Measurements from ENCODE around the gene TRPM4.
A peak's percentile ranks its signal among the peaks of the same experiment; 100 is the strongest.
"Not testable (repeated sequence)": the region's sequence is repeated elsewhere in the genome, so short reads cannot be mapped to it uniquely, and the experiment has no call there.

The TRPM4 gene

DNA sequence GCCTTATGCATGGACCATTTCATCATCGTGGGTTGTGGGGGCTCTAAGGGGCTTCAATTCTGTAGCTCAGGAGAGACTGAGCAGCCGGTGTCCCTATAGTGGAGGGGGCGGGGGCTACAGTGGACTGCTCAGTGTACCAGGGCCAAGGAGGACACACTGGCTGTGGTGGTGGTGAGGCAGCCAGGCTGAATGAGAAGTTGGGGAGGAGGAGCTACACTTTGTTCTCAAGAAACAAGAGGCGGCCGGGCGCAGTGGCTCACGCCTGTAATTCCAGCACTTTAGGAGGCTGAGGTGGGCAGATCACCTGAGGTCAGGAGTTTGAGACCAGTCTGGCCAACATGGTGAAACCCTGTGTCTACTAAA, 11.2 kb upstream of the TRPM4 start:
- not testable (repeated sequence) for H3K4me1 ChIP-seq (ENCODE audit: insufficient read depth, low read length); H3K36me3 ChIP-seq (ENCODE audit: insufficient read depth, low read depth, low read length); H3K9me3 ChIP-seq (ENCODE audit: insufficient read depth, low read depth, low read length); H3K27me3 ChIP-seq (ENCODE audit: insufficient read depth, low read length)
- peak overlapping the region; percentile 65; the same call in 1 of the 2 replicates for H3K9ac ChIP-seq (ENCODE audit: low read depth, low read length)
- peak overlapping the region; percentile 18 for H3K27ac ChIP-seq (ENCODE audit: low read length)
- H3K4me3 ChIP-seq (ENCODE audit: low read length), result peak overlapping the region; percentile 73

DNA sequence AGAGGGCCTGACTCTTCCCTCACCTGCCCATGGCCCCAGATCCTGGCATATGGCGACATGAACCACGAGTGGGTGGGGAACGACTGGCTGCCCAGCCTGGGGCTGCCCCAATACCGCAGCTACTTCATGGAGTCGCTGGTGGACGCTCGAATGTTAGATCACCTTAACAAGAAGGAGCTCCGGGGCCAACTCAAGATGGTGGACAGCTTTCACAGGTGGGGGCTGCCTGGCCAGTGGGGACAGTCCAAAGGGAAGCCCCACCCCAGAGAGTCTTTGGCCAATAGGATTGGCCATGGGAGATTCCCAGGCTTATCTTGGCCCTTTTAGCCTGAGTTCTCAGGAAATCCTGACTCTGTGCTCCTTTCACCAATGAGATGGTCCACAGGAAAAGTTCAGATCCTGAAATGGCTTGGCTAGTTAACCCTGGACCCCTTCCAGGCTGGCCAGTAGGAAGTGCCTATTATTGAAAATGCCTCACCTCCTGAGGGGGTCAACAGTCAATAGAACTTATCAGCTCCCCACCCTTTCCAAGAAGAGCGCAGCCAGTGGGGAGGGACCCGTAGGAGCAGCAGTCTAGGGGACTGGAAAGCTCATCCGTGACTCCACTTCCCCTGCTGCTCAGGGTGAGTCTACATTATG, 9.4 kb upstream of the TRPM4 start:
- H3K27ac ChIP-seq (ENCODE audit: low read length), result peak overlapping the region; percentile 77
- peak overlapping the region; percentile 95 for H3K4me3 ChIP-seq (ENCODE audit: low read length)
- H3K27me3 ChIP-seq (ENCODE audit: insufficient read depth, low read length), result peaks cover 12% of the 10 kb centered on the region
- H3K9ac ChIP-seq (ENCODE audit: low read depth, low read length), result peak overlapping the region; percentile 85; the same call in 1 of the 2 replicates
- peaks cover 4% of the 10 kb centered on the region for H3K4me1 ChIP-seq (ENCODE audit: insufficient read depth, low read length)
- H3K36me3 ChIP-seq (ENCODE audit: insufficient read depth, low read depth, low read length), result no peaks in the 10 kb centered on the region
- H3K9me3 ChIP-seq (ENCODE audit: insufficient read depth, low read depth, low read length), result no peaks in the 10 kb centered on the region

DNA sequence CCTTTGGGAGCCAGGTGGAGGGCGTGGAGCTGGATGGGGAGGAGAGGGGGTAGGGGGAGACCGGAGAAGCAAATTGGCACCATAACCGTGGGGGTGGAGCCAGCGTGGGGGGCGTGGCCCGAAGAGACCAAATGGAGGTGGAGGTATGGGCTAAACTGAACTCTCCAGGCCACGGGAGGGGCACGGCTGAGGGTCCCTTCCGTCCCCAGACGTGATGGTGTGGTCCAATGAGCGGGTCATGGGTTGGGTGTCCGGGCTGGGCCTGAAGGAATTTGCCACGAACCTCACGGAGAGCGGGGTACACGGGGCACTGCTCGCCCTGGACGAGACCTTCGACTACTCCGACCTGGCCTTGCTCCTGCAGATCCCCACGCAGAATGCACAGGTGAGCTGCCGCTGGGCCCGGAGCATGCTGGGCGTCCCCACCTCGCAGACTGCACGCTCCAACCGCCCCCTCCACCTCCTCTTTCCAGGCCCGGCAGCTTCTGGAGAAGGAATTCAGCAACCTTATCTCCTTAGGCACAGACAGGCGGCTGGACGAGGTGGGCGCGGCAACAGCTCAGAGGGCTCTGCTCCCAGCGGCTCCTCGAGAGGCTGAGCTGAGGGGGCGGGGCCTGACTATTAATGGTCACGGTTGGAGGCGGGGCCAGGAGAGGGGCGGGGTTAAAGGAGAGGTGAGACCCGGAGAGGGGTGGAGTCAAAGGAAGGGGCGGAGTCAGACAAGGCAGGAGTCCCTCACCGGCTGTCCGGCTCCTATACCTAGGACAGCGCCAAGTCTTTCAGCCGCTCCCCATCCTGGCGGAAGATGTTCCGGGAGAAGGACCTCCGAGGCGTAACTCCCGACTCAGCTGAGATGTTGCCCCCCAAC, 8.6 kb upstream of the TRPM4 start:
- Histone ChIP-seq H3K27ac (ENCODE audit: low read length) (peak overlapping the region; percentile 77), H3K9me3 (ENCODE audit: insufficient read depth, low read depth, low read length) (no peaks in the 10 kb centered on the region), H3K36me3 (ENCODE audit: insufficient read depth, low read depth, low read length) (no peaks in the 10 kb centered on the region), H3K4me1 (ENCODE audit: insufficient read depth, low read length) (peaks cover 4% of the 10 kb centered on the region), H3K27me3 (ENCODE audit: insufficient read depth, low read length) (peaks cover 21% of the 10 kb centered on the region), H3K9ac (ENCODE audit: low read depth, low read length) (peak overlapping the region; percentile 90; the same call in 1 of the 2 replicates), H3K4me3 (ENCODE audit: low read length) (peak overlapping the region; percentile 95)

DNA sequence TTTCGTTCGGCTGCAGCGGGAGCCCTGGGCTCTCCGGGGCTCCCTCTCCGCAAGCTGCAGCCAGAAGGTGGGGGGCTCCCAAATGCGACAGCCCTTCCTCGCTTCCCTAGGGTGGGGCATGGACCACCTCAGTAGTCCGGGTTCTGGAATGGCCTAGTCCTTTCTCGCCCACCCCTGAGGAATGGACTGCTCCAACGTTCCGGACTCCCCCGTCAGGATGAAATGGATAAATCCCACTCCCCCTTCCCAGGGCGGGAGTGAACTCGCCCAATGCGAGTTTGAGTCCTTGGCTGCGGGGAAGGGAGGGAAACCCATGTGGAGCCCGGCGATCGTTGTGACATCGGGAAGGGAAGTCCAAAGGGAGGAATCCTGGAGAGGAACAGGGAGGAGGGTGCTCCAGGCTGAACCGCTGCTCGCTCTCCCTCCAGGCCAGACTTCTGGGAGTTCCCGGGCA, 7.9 kb upstream of the TRPM4 start:
- Histone ChIP-seq H3K27me3 (ENCODE audit: insufficient read depth, low read length) (peaks cover 28% of the 10 kb centered on the region), H3K4me3 (ENCODE audit: low read length) (peak overlapping the region; percentile 95), H3K36me3 (ENCODE audit: insufficient read depth, low read depth, low read length) (no peaks in the 10 kb centered on the region), H3K4me1 (ENCODE audit: insufficient read depth, low read length) (peaks cover 4% of the 10 kb centered on the region), H3K27ac (ENCODE audit: low read length) (peak overlapping the region; percentile 43), H3K9ac (ENCODE audit: low read depth, low read length) (peak overlapping the region; percentile 90), H3K9me3 (ENCODE audit: insufficient read depth, low read depth, low read length) (no peaks in the 10 kb centered on the region)

DNA sequence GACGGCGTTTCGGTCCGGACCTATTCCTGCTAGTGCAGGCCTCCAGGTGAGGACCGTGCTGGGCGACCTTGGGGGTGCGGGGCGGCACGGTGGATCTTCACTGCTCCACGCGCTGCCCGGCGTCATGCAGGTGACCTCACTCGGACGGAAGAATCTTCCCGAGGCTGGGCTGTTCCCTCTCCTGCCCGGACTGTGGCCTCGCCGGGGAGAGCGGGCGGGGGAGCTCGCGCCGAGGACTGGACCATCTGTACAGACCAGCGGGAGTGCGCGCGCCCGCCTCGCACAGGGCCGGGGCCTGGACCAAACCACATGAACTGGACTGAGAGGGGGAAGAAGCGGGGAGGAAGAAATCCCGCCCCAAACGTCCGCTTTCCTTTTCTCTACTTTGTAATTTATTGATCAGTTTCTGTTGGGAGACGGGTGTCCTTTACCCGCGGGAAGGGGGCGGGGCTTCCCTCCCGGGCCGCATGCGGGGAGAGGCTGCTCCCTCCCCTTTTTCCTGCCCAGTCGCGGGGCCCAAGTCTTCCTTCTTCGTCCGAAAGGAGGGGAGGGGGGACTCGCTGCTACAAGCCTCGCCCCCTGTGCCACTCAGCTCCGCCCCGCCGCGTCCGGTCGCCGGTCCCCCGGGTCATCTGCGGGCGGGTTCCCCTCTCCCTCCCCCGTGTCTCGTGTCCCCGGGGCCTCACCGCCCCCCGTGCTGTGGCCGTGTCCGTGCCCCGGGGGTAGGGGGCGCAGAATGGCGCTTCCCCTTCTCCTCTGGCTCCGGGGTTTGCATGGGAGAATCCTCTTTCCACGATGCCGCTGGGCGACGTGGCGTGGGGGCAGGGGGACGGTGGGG, 7.3 kb upstream of the TRPM4 start:
- Histone ChIP-seq H3K36me3 (ENCODE audit: insufficient read depth, low read depth, low read length) (no peaks in the 10 kb centered on the region), H3K27ac (ENCODE audit: low read length) (peak overlapping the region; percentile 43), H3K9me3 (ENCODE audit: insufficient read depth, low read depth, low read length) (no peaks in the 10 kb centered on the region), H3K4me1 (ENCODE audit: insufficient read depth, low read length) (peaks cover 4% of the 10 kb centered on the region), H3K9ac (ENCODE audit: low read depth, low read length) (peak overlapping the region; percentile 90), H3K4me3 (ENCODE audit: low read length) (peak overlapping the region; percentile 95), H3K27me3 (ENCODE audit: insufficient read depth, low read length) (peaks cover 29% of the 10 kb centered on the region)

DNA sequence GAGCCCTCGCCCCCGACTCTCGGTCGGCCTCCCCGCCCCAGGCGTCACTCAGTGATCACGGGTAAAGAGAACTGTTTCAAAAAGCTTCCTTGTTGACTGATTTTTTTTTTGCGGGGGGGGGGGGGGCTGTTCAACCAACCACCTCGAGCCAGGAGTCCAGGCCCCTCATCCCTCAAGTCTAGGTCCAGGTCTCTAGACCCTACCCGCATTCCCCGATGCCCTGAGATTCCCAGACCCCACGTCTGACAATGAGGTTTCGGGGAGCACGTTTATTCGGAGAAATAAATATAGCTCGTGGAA, 6.7 kb upstream of the TRPM4 start:
- Histone ChIP-seq H3K9me3 (ENCODE audit: insufficient read depth, low read depth, low read length) (no peaks in the 10 kb centered on the region), H3K9ac (ENCODE audit: low read depth, low read length) (peak overlapping the region; percentile 90; the same call in 1 of the 2 replicates), H3K4me3 (ENCODE audit: low read length) (peak overlapping the region; percentile 95), H3K27me3 (ENCODE audit: insufficient read depth, low read length) (peaks cover 29% of the 10 kb centered on the region), H3K27ac (ENCODE audit: low read length) (no peak overlapping the region), H3K4me1 (ENCODE audit: insufficient read depth, low read length) (peaks cover 4% of the 10 kb centered on the region), H3K36me3 (ENCODE audit: insufficient read depth, low read depth, low read length) (no peaks in the 10 kb centered on the region)

DNA sequence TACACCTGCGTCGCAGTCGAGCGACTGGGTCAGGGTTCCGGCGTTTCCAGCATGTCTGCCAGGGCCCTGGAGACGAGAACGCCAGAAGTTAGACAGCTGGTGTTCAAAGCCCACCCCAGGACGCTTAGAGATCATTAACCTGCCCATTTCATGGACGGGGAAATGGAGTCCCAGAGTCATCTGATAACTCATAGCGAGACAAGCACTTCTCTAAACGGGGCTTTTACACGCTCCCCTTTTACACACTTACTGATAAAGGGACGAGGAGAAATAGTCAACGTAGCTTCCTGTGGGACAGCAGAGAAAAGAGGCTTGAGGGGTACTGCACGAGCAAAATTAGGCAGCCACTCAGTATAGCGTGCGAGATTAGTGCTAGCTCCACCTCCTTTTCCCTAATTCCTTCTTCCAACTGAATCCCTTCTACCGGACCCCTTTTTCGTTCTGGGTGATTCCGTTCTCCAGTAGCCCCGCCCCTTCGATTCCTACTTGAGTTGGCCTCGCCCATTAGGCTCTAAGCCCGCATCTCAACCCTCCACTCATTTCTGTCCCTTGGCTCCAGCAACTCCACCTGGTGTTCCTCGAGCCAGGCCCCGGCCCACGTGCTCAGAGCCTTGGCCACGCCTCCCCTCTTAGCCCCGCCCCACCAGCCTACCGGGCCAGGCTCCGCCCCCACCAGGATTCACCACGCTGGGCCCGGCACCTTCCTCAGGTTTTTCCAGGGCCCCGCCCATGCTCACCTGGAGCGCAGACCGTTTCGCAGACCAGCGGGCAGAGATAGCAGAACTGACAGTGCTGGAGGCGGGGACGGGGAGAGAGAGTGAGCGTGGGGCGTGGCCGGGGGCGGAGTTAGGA, 6.1 kb upstream of the TRPM4 start:
- peaks cover 8% of the 10 kb centered on the region for H3K4me1 ChIP-seq (ENCODE audit: insufficient read depth, low read length)
- no peaks in the 10 kb centered on the region for H3K36me3 ChIP-seq (ENCODE audit: insufficient read depth, low read depth, low read length)
- no peak overlapping the region for H3K27ac ChIP-seq (ENCODE audit: low read length)
- peak overlapping the region; percentile 90; the same call in 1 of the 2 replicates for H3K9ac ChIP-seq (ENCODE audit: low read depth, low read length)
- H3K9me3 ChIP-seq (ENCODE audit: insufficient read depth, low read depth, low read length), result no peaks in the 10 kb centered on the region
- H3K4me3 ChIP-seq (ENCODE audit: low read length), result peak overlapping the region; percentile 95
- H3K27me3 ChIP-seq (ENCODE audit: insufficient read depth, low read length), result peaks cover 35% of the 10 kb centered on the region

DNA sequence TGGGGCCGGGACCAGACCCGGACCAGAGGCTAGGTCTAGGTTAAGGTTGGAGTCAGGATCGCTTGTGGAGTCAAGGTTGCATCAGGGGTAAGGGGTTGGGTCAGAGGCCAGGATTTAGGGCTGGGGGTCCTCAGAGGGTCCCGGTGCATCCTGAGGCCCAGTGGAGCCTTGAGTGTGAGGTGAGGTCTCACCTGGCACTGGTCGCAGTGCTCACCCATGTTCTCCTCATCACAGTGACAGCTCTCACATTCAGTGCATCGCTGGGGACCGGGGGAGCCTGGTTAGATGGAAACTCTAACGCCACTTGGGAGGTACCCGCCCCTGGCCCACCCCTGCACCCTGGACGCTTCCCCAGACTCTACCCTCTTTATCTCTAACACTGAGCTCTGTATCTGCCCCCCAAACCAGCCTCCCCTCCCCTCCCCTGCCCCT, 5.5 kb upstream of the TRPM4 start:
- no peak overlapping the region for H3K9ac ChIP-seq (ENCODE audit: low read depth, low read length)
- H3K27me3 ChIP-seq (ENCODE audit: insufficient read depth, low read length), result peaks cover 39% of the 10 kb centered on the region
- H3K36me3 ChIP-seq (ENCODE audit: insufficient read depth, low read depth, low read length), result no peaks in the 10 kb centered on the region
- H3K9me3 ChIP-seq (ENCODE audit: insufficient read depth, low read depth, low read length), result no peaks in the 10 kb centered on the region
- H3K4me3 ChIP-seq (ENCODE audit: low read length), result peak overlapping the region; percentile 37; the same call in 1 of the 2 replicates
- H3K27ac ChIP-seq (ENCODE audit: low read length), result no peak overlapping the region
- peaks cover 8% of the 10 kb centered on the region for H3K4me1 ChIP-seq (ENCODE audit: insufficient read depth, low read length)

DNA sequence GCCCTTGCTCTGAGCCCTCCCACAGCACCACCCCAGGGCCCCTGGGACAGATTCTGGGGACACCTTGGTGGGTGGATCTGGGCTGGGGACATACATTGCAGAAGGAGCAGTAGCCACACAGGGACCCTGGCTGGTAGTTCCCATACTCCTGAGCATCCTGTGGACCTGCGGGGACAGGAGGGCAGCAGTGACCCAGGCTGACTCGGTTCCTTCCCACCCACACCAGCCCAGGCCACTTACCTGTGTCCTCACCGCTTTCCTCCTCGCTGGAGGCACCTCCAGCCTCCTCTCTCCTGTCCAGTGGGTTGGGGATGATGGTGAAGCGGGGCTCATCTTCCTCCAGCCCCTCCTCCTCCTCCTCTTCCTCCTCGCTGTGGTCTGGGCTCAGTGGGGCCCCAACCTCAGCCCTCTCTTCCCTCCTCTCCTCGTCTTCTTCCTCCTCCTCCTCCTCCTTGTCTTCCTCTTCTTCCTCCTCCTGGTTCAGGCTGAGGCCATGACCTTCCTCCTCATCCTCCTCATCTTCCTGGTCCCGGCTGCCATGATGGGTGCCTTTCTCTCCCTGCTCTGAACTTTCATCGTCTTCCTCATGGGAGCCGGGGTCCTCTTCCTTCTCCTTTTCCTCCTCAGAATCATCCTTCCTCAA, 4.3 kb upstream of the TRPM4 start:
- Histone ChIP-seq H3K36me3 (ENCODE audit: insufficient read depth, low read depth, low read length) (no peaks in the 10 kb centered on the region), H3K4me1 (ENCODE audit: insufficient read depth, low read length) (peaks cover 7% of the 10 kb centered on the region), H3K27me3 (ENCODE audit: insufficient read depth, low read length) (peaks cover 47% of the 10 kb centered on the region), H3K9me3 (ENCODE audit: insufficient read depth, low read depth, low read length) (no peaks in the 10 kb centered on the region), H3K4me3 (ENCODE audit: low read length) (no peak overlapping the region), H3K9ac (ENCODE audit: low read depth, low read length) (no peak overlapping the region), H3K27ac (ENCODE audit: low read length) (no peak overlapping the region)

DNA sequence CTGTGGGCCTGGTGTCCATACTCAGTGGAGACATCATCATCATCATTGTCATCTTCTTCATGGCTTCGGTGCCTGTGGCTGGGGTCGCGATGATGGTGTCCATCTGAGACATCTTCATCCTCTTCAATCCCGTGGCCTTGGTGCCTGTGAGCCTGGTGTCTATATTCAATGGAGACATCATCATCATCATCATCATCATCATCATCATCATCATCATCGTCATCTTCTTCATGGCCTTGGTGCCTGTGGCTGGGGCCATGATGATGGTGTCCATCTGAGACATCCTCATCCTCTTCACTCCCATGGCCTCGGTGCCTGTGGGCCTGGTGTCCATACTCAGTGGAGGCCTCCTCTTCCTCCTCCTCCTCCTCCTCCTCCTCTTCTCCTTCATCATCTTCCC, 3.3 kb upstream of the TRPM4 start:
- Histone ChIP-seq H3K9me3 (ENCODE audit: insufficient read depth, low read depth, low read length) (no peaks in the 10 kb centered on the region), H3K9ac (ENCODE audit: low read depth, low read length) (no peak overlapping the region), H3K4me3 (ENCODE audit: low read length) (no peak overlapping the region), H3K27me3 (ENCODE audit: insufficient read depth, low read length) (peaks cover 52% of the 10 kb centered on the region), H3K4me1 (ENCODE audit: insufficient read depth, low read length) (peaks cover 4% of the 10 kb centered on the region; the same call in 1 of the 2 replicates), H3K27ac (ENCODE audit: low read length) (no peak overlapping the region), H3K36me3 (ENCODE audit: insufficient read depth, low read depth, low read length) (no peaks in the 10 kb centered on the region)

Measured in iPS-20b (cell line).